AG09309 (cell line): ENCODE data around the gene NEDD8.
"Not testable (repeated sequence)": the region's sequence is repeated elsewhere in the genome, so short reads cannot be mapped to it uniquely, and the experiment has no call there.

Experiments
- DNase-seq: peaks from one replicate; pipeline ENCODE4 v3.0.0-alpha.2; 2010; ENCODE audit warnings: low read depth
- H3K4me3 ChIP-seq: 2 replicates; pipeline ENCODE4 v1.5.1; 2011; ENCODE audit warnings: mild to moderate bottlenecking, low read depth, low read length, moderate library complexity; ENCODE audit not compliant: control insufficient read depth
- TF ChIP-seq, protein P1 (sequence below): IDR thresholded peaks from 2 replicates; pipeline ENCODE4 v1.5.1; 2011; ENCODE audit warnings: mild to moderate bottlenecking, low read depth, low read length, inconsistent platforms; ENCODE audit not compliant: insufficient read depth, control insufficient read depth; ENCODE audit errors: missing control alignments

The NEDD8 gene

DNA sequence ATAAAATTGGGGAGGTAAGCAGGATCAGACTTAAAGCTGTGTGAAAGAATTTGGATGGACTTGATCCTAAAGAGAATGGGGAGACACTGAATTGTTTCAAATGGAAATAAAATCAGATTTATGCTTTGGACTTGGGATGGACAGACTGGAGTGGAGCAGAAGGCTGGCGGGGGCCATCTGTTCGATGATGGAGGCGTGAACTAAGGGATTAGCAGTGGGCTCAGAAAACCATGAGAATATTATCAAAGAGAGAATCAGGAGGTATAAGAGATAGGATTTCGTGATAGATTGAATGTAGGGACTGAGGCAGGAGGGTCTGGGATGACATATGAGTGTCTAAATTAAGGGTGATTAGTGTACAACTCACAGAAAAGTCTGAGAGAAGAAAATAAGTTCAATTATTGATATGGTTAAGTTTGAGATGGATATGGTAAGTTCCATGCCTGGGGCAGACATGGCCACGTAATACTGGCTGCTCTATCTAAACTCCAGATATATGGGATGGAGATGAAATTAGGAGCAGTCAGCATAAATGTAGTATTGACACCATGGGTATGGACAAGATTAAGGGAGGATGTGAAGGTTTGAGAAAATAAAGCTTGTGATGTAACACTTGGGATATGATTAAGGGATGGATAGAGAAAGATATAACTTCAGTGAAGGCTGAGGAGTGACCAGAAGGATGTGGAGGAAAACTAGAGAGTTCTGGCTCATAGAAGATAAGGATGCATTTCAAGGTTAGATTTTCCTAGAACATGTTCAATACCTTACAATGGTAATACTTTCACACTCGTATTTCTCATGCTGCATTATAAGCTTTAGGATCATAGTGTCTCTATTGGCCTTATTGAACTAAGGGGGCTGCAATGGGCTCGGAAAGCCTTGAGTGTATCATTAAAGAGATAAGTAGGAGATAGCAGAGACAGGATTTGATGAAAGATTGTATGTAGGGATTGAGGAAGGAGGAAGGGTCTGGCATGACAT lies 27.7 kb downstream of the NEDD8 start:
- DNase-seq: no peak
- TF ChIP-seq, protein P1, sequence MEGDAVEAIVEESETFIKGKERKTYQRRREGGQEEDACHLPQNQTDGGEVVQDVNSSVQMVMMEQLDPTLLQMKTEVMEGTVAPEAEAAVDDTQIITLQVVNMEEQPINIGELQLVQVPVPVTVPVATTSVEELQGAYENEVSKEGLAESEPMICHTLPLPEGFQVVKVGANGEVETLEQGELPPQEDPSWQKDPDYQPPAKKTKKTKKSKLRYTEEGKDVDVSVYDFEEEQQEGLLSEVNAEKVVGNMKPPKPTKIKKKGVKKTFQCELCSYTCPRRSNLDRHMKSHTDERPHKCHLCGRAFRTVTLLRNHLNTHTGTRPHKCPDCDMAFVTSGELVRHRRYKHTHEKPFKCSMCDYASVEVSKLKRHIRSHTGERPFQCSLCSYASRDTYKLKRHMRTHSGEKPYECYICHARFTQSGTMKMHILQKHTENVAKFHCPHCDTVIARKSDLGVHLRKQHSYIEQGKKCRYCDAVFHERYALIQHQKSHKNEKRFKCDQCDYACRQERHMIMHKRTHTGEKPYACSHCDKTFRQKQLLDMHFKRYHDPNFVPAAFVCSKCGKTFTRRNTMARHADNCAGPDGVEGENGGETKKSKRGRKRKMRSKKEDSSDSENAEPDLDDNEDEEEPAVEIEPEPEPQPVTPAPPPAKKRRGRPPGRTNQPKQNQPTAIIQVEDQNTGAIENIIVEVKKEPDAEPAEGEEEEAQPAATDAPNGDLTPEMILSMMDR: no peak
- H3K4me3 ChIP-seq: no peak overlapping the region

DNA sequence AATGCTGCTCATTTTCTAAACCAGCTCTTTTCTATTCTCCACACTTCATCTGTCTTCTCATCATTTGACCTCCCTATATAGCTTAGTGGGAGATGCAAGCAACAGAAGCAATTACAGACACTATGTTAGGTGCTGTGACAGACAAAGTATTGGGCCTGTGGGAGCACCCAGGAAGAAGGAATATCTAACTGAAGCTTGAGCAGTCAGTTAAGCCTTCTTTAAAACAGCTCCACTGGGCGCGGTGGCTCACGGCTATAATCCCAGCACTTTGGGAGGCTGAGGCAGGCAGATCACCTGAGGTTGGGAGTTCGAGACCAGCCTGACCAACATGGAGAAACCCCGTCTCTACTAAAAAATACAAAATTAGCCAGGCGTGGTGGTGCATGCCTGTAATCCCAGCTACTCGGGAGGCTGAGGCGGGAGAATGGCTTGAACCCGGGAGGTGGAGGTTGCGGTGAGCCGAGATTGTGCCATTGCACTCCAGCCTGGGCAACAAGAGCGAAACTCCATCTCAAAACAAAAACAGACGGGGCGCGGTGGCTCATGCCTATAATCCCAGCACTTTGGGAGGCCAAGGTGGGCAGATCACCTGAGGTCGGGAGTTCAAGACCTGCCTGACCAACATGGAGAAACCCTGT lies 28.8 kb downstream of the NEDD8 start:
- not testable (repeated sequence) for DNase-seq, H3K4me3 ChIP-seq

DNA sequence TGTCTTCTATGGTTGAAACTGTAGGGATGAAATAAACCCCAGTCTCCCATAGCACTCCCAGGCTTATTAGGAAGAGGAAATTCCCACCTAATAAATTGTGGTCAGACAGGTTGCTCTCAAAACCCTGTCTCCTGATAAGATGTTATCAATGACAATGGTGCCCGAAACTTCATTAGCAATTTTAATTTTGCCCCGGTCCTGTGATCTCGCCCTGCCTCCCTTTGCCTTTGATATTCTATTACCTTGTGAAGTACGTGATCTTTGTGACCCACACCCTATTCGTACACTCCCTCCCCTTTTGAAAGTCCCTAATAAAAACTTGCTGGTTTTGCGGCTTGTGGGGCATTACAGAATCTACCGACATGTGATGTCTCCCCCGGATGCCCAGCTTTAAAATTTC lies 29.6 kb downstream of the NEDD8 start:
- not testable (repeated sequence) for DNase-seq, H3K4me3 ChIP-seq

DNA sequence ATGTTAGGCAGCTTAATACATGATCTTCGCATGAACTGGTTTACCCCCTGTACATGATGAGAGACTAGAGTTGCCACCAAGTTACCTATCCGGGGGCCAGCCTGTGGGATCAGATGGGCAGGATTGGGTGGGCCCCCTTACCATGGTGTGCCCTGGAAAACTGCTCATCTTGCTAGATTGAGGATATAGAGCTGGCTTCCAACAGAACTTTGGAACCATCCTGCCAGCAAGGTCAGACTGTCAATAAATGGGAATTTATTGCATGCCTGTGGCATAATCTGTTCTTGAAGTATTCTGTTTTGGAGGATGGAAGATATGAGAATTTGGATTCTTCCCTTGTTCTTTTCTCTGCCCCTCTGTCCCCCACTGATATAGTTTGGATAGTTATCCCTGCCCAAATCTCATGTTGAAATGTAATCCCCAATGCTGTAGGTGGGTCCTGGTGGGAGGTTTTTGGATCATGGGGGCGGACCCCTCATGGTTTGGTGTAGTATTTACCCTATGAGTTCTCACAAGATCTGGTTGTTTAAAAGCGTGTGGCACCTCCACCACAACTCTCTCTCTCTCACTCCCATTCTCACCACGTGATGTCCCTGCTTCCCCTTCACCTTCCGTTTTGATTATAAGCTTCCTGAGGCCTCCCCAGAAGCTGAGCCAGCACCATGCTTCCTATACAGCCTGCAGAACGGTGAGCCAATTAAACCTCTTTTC lies 33.2 kb downstream of the NEDD8 start:
- no peak overlapping the region for H3K4me3 ChIP-seq
- DNase-seq: no peak
- TF ChIP-seq, protein P1: no peak

DNA sequence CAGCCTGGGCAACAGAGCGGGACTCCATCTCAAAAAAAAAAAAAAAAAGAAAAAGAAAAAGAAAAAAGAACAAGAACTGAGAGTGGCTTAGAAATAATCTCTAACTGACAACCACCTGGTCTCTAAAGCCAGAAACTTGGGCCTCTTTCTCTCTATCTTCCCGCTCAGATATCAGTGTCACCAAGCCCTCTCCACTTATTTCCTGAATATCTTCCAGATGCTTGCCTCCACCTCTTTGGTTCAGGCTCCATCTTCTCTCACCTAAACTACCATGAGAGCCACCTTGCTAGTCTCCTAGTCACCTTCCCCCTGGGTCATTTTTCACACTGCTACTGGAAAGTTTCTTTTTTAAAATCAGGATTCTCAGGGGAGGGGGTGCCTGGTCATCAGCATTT lies 35.1 kb downstream of the NEDD8 start:
- no peak for DNase-seq
- H3K4me3 ChIP-seq: no peak overlapping the region
- TF ChIP-seq, protein P1: no peak

DNA sequence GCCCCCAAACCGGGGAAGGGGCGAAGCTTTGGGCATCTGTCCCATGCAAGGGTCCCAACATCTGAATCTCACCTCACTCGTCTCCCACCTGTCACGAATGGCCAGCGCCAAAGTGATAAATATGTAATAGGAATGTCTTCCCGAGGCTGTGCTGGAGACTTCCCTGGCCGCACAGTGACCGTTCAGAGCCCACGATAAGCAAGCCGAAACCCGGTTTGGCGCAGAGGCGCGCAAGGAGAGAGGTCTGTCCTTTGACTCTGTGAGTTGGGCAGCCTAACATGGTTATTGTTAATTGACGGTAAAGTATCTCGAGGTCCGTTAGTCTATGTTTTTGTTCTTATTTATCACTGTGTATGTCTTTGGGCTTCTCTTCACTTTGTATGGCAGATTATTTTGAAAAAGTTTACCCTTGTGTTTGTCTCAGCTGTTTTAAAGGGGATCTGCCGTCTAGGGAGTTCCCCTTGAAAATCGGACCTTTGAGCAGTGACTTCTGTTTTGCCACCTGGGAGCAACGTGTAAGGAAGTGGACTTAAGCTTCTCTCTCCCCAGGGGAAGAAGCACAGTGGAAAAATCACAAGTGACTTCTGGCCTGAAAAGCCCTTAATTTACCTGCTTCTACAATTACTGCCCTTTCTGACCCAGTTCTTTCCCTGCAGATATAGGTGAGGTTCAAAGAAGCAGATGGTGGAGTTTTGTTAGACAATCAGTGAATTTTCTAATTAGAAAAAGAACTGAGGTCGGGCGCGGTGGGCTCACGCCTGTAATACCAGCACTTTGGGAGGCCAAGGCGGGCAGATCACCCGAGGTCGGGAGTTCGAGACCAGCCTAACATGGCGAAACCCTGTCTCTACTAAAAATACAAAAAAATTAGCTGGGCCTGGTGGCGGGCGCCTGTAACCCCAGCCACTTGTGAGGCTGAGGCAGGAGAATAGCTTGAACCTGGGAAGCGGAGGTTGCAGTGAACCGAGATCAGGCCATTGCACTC lies 35.8 kb downstream of the NEDD8 start:
- H3K4me3 ChIP-seq: peak overlapping the region; percentile 94
- DNase-seq: no peak
- TF ChIP-seq, protein P1: no peak
